ENCODE data around the gene TMSB10. TPM values are rescaled to one million over a fixed set of nuclear protein-coding genes. Genes with fewer than 3 reads are reported as not detected.

TMSB10 gene
- total RNA-seq, 1 donor from 2014 or later = 5,911 TPM

DNA sequence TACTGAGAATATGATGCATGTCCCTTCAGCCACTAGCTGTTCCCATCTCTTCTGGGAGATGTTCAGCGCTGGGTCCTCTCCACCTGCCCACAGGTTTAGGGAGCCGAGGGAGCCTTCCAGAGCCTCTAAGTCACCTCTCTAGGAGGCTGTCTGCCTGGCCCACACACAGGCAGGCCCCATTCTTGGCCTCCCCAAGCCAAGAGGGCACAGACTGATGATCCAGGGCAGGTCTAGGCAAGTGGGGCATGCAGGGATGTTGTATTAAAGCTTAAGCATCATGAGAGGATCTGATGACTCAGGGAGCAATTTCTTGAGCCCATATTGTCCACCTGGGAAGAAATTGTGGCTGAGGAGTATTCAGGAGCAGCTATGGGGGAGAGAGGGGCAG, 19.9 kb downstream of the TMSB10 start:
- intact Hi-C loops (cut with micrococcal nuclease) = loop anchor here (1.0 to 2.0 kb wide), 7 partner anchors 20 to 467 kb away; partner anchors contain the start of genes SUCLG1, TMSB10 and TRABD2A

DNA sequence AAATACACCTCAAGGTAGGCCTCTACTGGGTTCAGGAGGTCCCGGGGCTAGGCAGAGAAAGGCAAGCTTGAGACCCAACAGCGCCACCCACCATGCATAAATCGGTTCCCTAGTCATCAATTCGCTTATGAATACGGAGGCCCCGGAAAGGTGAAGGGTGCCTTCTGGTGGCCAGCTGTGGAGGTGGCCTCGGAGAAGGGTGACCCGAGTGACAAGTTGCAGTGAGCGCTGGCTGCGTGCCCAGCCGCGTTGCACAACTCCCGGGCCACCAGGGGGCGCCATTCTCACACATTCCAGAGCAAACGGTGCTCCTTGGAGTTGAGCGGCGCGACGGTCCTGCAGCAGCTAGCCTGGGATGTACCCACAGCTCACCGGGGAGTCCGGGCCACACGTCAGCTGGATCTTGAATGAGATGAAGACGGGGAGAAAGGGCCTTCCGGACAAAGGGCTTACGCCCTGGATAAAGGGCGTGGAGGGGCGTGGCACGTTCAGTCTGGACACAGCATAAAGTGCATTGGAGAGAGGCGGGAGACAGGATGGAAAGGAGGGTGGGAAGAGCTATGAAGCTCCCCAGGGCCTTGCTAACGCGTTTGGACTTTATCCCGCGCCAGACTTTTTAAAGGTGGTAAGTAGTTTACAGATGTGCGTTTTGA, 20.4 kb downstream of the TMSB10 start:
- intact Hi-C loops (cut with micrococcal nuclease) = loop anchor here (1.0 to 2.0 kb wide), 11 partner anchors 21 to 467 kb away; partner anchors contain the start of genes SUCLG1, TMSB10 and TRABD2A

DNA sequence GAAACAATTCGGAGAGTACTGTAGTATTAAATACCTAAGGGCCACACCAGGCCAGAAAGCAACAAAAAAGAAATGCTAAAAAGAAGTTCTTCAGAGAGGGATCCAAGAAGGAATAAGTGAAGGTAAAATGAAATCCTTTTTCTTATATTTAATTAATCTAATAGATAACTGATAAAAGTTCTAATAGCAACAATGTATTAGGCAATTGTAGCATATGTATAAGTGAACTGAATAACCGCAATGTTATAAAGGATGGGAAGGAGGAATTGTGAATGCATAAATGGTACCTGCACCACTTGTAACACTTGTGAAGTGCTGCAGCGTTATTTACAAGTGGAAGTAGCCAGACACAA, 21.8 kb downstream of the TMSB10 start:
- intact Hi-C loops (cut with micrococcal nuclease) = loop anchor here (1.0 to 2.0 kb wide), 7 partner anchors 11 to 372 kb away; no protein-coding TSS in a partner anchor

DNA sequence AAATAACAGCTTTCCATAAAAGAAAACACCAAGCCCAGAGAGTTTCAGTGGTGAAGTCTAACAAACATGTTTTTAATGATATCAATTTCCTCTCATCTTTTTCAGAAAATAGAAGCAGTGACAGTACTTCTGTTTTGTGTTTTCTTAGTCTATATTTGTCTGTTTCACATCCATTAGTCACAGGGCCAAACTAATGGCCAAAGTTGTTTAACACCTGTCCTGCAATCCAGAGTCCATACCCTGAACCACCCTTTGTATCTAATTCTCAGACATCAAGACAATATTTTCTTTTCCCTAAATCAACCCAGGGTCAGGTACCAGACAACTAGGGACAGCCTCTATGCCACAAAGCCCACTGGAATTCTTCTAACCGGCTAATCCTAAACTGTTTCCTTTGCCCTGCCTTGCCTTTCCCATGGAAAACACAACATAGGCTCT, 25.9 kb downstream of the TMSB10 start:
- intact Hi-C loops (cut with micrococcal nuclease) = no loop called here

DNA sequence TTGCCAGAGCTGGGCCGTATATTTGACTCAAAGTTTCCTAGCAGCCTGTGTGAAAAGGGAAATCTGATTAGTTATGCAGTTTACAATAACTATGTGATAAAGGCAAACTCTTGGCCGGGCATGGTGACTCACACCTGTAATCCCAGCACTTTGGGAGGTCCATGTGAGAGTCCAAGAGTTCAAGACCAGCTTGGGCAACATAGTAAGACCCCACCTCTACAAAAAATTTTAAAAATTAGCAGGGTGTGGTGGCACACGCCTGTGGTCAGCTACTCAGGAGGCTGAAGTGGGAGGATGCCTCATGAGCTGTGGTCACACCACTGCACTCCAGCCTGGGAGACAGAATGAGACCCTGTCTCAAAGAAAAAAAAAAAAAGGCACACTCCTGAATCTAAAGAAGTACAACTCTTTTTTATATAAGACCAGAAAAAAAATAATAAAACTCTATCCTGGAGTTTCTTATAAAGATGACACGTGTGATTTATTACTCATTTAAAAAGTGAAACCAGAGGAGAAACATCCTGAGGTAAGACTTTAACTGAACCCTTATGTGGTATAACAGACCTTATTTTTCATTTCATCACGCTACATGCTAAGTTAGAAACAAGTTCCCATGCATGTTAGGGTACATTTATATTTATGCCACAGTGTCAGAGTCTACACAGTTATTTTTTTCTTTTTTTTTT, 32.9 kb downstream of the TMSB10 start:
- intact Hi-C loops (cut with micrococcal nuclease) = loop anchor here (1.0 kb wide), 2 partner anchors 8 to 11 kb away; no protein-coding TSS in a partner anchor

DNA sequence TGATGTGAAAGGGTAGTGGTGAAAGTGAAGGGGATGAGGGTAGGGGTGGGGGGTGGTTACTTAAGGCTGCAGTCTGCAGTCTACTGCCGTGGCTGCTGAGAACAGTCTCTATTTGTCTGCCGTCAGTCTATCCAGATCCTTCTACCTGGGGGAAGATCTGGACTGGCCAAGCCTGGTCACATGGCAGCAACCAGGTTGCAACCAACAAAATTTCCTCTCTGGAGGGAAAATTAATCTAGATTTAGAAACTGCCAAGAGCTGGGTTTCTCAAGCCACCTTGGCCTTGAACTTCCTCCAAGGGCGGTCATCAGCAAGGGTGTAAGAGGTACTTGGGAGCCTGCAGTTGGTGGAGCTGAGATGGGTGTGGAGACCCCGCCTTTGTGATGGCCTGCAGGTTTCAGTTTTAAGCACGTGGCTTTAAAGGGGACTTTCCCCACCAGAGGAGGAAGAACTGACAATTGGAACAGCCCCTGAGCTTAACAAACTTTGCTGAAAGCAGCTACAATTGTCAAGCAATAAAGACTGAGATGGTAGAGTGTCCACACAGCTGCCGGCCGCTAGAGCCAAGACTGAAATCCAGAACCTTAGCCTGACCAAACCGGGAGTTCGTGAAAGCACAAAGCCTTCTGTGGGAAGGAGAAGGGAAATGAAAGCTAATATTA, 34.1 kb downstream of the TMSB10 start:
- intact Hi-C loops (cut with micrococcal nuclease) = loop anchor here (1.0 kb wide), 2 partner anchors 30 to 32 kb away; no protein-coding TSS in a partner anchor

DNA sequence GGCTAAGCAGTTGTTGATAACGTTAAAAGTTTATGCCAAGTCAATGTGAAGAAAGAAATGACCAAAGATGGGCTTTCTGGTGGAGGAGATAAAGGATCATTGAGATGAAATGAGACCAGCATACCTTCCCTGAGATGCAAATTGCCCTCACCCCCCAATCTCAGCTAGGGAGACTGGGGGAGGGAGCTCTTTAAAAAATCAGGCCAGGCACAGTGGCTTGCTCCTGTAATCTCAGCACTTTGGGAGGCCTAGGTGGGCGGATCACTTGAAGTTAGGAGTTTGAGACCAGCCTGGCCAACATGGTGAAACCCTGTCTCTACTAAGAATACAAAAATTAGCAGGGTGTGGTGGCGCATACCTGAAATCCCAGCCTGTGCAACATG, 34.6 kb downstream of the TMSB10 start:
- intact Hi-C loops (cut with micrococcal nuclease) = no loop called here

DNA sequence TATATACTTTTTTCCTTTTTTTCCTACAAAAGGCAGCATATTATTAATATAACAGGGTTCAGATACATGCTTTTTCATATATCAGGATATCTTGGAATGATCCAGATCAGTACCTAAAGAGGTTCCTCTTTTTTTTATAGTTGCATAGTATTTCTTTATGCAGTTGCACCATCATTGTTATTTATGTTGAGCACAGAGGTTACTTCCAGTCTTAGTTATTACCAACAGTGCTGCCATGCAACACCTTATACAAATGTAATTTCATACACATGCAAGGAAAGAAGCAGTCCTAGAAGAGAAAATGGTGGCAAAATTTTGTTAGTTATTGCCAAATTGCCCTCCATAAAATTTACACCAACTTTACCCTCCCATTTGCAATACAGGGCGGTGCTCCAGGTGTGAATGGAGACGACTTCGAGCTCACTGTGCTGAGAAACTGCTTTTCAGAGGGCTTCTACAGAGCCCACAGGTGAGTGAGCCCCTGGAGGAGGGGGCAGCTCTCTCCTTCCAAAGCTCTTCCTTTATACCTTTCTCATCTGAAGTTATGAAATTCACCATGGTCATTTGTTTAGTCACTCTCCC, 35.5 kb downstream of the TMSB10 start:
- intact Hi-C loops (cut with micrococcal nuclease) = no loop called here

DNA sequence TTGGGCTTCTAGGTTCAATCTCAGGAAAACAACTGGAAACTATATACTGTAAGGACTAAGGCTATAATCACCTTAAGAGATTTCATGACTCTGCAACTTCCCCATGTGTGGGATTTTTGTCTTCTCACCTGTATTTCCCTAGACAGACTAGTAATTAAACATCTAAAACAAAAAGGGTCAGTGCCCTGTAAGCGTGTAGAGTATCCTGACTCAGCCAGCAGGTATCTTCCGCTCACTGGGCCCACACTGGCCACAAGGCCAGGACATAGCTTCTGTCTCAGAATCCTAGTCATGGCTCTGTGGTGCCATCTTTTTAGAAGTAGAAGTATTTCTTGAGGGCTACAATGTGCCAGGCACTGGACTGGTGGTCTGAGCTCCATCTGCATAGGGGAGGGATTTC, 36.7 kb downstream of the TMSB10 start:
- intact Hi-C loops (cut with micrococcal nuclease) = no loop called here

DNA sequence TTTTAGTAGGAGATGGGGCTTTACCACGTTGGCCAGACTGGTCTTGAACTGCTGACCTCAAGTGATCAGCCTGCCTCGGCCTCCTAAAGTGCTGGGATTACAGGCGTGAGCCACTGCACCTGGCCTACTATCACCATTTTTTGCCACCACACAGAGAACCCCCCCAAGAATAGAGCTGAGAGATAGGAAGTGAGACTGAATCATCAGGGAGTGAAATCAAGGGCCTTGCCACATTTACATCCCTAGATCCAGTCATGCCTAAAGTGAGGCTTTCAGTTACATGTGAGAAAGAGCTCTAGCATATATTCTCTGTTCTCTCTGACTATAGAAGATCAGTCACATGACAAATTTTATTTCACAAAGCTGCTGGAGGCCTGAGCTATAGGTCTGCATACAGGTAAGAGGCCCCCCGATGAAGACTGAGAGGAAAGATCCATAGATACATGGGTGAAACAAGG, 37.5 kb downstream of the TMSB10 start:
- intact Hi-C loops (cut with micrococcal nuclease) = no loop called here

DNA sequence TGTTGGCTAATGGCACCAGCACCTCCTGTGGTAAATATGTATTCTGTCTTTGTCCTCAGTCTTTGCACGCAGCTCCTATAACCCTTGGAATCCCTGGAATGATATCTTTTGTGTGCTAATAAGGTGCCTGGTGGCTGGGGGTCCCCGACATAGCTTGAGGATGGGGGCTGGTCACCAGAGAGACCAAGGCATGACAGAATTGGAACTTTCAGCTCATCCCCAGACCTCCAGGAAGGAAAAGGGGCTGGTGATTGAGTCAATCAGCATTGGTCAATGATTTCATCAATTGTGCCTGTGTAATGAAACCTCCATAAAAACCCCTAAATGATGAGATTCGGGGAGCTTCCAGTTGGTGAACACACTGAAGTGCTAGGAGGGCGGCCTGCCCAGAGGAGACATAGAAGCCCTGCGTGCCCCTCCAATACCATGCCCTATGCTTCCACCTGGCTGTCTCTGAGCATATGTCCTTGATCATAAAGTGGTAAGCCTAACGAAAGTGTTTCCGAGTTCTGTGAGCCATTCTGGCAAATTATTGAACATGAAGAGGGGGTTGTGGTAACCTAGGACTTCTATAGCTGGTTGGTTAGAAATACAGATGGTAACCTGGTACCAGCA, 38.9 kb downstream of the TMSB10 start:
- intact Hi-C loops (cut with micrococcal nuclease) = no loop called here

DNA sequence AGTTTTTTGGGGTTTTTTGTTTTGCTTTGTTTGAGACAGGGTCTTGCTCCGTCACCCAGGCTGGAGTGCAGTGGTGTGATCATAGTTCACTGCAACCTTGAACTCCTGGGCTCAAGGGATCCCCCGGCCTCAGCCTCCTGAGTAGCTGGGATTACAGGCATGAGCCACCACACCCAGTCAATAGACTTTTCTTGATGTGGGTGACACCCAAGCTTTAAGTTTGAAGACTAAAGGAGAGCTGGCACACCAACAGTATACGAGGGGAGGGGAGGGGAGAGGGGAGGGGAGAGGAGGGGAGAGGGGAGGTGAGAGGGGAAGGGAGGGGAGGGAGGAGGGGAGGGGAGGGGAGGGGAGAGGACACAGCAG, 40.4 kb downstream of the TMSB10 start:
- intact Hi-C loops (cut with micrococcal nuclease) = loop anchor here (1.0 kb wide), 3 partner anchors 8 to 23 kb away; no protein-coding TSS in a partner anchor

DNA sequence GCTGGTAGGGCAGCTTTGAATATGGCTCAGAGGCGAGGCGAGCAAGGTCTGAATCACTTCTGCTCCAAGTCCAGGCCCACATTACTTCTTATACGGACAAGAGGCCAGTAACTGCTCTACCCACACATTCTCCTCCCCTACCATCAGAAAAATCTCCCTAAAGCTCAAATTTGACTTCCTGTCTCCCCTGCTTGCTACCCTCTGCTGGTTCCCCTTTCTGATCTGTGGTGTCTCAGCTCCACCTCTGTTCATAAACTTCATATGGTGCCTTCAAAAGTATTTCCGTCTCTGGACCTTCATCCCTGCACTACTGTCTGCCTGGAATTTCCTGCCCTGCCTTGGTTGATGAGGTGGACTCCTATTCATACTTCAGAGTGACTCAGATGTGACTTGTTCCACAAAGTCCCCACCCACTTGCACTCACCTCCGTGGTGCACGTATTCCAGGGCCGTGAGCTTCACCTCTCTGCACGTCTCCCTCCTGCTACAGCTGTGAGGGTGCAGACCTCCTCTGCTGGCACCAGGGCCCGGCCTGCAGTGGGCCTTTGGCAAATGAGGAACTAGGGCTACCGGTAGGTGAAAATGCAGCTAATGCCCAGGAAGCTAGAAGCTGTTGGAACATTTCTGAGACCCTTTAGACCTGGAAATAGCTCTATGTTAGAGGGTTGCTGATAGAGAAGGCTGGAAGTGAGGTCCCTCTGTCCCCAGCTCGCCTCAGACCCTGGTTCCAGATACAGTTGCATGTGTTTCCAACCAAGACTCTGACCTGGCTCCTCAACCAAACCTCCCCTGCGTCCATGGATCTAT, 41.0 kb downstream of the TMSB10 start:
- intact Hi-C loops (cut with micrococcal nuclease) = loop anchor here (1.0 kb wide), 3 partner anchors 8 to 23 kb away; no protein-coding TSS in a partner anchor

DNA sequence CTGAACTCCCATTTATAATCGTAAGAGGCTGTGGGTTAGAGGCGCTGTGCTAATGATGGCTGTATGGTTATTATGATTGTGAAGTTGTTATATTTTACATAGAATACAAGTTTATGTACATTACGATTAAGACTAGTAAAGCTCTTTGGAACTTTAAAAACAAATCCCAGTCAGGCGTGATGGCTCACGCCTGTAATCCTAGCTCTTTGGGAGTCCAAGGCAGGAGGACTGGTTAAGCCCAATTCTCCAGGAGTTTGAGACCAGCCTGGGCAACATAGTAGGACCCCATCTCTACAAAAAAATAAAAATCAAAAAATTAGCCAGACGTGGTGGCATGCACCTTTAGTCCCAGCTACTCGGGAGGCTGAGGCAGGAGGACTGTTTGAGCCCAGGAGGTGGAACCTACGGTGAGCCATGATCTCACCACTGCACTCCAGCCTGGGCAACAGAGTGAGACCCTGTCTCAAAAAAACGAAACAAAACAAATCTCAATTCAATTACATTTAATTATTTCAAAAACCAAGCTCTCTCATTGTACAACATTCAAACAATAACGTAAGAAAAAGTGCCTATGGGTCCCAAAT, 41.6 kb downstream of the TMSB10 start:
- intact Hi-C loops (cut with micrococcal nuclease) = no loop called here

DNA sequence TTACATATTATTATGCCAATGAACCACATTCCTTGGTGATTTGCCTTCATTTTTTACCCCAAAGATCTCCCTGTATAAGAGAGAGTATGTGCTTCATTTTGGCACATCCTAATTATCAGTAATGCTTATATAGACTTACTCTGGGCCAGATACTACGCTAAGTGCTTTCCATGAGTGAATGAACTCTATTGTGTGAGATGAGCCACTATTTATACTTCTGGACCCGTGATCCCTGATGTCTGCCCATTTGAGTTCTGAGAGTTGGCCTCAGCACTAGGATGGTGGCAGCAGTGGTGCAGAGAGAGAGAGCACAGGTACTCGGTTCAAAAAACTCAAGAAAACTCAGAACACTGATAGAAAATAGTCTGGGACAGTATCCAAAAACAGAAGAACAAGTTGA, 48.1 kb downstream of the TMSB10 start:
- intact Hi-C loops (cut with micrococcal nuclease) = no loop called here

DNA sequence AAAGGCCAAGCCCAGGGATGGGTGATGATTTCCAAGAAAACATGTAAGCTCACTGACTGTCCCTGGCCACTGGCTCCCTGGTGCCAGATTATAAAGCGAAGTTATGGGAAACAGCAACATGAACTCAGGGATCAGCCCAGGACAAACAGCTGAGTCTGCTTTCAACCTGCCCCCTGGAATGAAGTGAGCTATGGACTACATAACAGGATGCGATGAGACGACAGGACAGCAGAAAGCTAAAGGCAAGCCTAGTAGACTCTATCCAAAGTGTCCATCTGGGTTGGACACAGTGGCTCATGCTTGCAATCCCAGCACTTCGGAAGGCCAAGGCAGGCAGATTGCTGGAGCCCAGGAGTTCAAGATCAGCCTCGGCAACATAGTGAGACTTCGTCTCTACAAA, 48.9 kb downstream of the TMSB10 start:
- intact Hi-C loops (cut with micrococcal nuclease) = no loop called here

Data from T-helper 2 cell treated with Interferon-gamma antibody and Interleukin-4, amounts not matched to agents 100 ng/mL and 5 ng/mL, for 36 hours (primary cell).